GM18873 (cell line): ENCODE measurements around the gene GRM1.

Source experiments
- ATAC-seq: cut with Tn5 transposase; IDR thresholded peaks from one replicate; pipeline ENCODE4 v1.9.1; 2021; ENCODE audit warnings: mild to moderate bottlenecking, moderate library complexity, moderate number of reproducible peaks; ENCODE audit not compliant: unreplicated experiment, low FRiP score

Gene GRM1

DNA sequence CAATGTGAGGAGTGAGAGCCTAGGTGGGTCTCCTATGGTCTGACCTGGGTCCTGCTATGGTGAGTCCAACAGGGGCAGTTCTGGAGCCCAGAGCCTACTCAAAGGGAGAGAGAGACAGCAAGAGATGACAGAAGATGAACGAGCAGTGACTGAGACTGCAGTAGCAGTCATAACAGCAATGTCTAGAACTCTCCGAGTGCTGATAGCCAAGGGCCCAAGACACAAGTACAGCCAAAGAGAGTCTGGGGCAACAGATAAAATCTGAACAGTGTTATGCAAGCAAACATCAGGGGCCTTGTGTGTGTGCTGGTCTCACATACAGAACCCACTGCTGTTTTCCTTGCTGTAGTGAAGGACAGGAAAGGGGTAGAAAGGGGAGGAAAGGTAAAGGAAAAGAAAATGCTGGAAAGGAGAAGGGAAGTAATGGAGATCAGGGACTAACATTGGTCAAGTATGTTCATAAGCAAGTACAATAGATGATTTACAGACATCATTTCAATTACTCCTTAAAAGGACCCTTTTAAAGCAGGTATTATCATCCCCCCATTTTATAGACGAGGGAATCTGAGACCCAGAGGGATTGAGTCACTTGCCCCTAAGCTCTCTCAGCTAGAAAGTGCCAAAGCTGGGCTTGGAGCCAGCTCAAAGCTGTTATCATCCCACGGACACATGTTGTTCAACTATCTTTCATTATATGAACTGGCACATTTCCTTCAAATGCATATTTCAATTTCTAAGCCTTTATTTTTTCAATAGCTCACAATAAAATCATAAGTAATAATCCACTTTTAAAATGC, 332.5 kb downstream of the GRM1 start:
- no peak for ATAC-seq

DNA sequence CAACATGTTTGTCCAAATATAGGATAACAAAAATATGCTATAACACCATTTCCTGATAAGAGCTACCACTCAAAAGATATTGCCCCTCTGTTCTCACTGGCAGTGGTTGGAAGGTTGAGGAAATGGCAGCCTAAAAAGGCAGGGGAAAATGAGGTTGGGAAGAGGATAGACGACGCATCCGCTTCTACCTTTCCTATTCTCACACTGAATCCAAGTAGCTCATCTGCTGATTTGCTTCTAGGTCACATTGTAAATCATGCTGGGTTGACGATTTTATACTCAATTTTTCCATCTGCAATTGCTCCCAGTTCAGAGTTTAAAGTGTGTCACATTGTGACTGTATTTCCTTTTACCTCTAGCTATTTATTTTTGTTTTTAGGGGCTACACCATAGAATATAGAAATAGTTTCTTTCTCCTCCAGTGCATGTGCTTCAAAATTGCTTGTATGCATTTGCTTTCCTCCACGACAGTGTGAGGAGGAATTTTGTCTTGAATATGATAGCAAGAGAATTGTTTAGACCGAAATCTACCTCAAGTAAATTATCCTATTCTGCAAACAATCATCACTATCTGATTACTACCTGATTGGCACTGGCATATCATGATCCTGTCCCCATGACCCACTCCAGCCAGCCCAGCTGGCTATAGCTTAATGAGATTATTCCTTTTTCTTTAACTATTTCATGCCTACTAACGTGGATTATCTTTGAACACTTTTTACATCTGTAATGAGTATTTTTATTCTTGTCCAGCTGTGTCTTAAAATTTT, 335.2 kb downstream of the GRM1 start:
- ATAC-seq = no peak

DNA sequence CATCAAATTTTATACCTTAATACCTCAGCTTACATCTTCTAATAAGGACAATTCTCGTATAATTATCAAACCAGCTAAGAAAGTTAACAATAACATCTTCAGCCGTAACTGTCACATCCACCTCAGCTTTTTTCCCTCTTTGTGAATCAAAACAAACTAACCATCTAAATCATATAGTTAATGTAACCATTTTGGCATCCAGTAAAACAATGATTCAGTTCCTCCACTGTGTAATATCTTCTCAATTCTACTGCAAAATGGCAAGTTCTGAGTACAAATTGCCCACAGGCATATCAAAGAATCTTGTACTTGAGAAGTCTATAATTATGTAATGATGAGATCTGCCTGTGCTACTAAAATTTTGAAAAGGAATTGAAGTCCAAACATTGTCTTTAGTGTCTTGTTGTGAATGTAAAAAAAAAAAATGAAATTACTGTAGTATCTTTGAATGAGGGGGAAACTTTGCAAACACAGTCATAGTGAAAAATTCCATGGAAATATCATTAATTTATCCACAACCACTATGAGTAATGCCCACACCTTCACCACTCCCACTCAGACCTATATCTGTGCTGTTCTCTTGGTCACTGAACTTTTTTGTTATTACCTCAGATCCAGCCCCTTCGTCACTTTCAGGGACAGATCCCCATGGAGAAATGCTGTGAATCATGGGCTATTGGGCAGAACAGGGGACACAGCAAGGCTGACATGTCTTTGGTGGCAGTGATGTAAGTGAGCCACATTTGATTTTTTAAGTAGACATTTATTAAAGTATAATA, 336.1 kb downstream of the GRM1 start:
- ATAC-seq = no peak

DNA sequence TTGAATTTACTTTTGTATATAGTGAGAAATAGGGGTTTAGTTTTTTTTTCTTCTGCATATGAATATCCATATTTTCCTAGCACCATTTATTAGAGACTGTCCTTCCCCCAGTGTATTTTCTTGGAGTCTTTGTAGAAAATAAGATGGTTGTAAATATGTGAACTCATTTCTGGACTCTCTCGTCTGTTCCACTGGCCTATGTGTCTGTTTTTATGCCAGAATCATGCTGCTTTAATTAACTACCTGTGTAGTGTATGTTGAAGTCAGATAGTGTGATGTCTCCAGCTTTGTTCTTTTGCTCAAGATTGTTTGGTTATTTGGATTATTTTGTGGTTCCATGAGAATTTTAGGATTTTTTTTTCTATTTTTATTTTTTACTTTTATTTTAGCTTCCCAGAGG, 338.2 kb downstream of the GRM1 start:
- no peak for ATAC-seq

DNA sequence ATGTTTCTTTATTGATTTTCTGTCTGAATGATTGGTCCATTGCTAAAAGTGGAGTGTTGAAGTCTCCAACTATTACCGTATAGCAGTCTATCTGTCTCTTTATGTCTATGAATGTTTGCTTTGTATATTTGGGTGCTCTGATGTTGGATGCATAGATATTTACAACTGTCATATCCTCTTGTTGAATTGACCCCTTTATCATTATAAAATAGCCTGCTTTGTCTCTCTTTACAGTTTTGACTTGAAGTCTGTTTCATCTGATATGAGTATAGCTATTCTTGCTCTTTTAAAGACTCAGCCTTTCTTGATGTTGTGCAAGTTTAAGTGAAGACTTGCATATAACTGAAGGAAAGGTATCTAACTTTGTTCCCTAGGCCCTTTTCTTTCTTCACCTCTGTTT, 341.0 kb downstream of the GRM1 start:
- ATAC-seq = no peak

DNA sequence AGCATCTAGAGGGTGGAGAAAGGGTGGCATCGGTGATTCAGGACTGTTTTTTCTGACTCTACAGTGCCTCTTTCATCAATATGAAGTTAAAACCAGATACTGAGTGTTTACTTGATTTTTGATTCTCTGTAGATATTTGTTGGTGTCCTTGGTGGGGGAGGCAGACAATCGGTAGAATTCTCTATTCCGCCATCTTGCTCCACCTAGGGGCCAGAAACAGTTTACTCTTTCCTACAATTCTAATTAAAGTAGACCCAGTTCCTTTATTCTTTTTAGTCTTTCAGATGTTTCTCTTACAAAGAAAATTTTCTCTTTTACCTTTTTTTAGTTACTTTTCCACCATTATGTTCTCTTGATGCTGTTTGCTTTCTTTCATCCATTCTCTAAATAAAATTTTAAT, 352.6 kb downstream of the GRM1 start:
- no peak for ATAC-seq

DNA sequence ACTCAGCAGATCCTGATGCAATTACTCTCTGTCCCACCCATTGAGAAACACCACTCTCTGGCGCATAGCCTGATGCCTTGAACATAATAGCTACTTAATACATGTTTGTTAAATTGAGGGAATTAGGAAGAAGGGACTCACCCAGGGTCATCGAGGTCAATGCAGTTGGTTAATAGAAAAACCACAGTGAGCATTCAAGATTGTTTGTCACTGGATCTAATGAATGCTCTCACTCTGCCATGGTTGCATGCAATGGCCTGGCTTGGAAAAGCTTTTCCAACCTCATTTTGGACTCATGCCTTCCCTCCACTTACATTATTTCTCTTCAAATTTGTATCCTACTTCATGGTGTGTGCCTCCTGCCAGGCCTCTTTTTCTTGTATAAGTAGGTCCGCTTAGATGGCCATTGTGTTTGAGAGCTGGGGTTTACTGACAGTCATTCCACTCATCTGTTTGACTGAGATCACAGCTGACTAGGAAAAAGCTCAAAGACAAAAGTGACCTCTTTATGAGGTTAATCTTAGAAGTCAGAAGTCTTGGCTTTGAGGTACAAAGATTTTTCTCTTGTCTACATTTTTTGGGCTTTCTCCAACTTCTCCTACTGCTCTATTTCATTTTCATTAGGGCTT, 360.0 kb downstream of the GRM1 start:
- ATAC-seq = no peak

DNA sequence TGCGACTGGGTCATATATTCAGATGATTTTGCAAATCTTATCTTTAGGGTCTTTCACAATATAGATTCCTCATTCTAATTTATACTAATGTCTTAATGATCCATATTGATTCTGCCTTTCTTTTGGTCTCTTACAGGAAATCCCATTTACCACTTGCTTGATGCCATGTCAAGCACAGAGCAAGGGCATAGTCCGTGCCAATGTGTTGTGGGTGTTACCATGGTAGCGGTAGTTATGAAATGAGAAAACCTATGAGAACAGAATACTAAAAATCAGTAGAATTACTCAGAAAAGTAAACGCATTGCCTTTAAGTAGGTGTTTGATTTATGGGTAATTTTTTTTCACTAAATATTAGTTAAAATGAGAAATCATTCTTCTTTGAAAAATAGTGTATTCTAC, 360.9 kb downstream of the GRM1 start:
- ATAC-seq = no peak

DNA sequence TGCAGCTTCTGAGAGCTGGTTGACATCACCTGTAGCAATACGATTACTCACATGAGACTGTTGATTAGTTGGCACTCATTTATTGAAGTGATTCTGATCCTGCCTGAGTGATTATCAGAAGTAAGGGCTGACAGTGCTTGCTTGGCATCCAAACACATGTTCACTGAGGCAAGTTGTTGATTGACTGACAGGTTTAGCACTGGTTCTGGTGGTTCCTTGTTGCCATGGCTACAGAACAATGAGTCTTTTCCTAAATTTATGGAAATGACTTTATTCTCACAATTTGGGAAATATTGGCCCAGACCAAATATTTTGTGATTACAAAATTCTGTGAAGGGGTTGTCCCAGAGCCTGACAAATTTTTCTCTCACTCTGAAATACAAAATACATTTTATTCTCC, 368.8 kb downstream of the GRM1 start:
- no peak for ATAC-seq

DNA sequence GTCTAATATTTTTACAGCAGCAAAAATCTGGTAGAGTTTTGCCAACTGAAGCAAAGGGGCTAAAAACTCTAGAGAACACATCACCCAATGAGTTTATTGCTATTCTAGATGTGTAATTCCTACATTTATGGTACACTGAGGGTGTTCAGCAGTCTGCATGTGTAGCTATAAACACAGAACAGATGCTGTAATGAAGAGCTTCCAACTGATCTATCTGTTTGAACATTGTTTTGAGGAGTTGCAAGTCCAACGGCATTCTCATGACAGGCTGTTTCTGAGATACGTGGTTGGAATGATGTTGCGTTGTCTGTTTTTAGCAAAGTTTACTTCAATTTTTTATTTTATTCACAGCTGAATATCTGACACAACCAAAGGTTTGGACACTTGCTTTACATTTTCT, 373.6 kb downstream of the GRM1 start:
- ATAC-seq = no peak

DNA sequence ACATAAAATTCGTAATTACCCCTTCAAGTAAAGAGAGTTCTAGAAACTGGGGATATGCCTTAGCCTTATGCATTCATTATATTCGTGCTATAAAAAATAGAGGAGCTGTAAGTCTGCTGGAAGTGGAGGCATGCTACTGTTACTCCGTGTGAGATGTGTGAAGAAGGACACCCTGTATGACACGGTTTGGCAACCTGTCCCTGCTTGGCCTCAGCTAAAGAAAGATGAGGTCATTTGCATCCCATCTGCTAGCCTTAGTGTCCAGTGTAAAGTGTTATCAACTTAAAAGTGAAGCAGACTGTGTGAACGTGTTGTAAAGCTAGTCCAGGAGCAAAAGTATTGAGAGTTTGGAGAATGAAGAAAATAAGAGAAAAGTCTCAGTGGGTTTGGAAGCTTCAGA, 379.7 kb downstream of the GRM1 start:
- ATAC-seq = no peak

DNA sequence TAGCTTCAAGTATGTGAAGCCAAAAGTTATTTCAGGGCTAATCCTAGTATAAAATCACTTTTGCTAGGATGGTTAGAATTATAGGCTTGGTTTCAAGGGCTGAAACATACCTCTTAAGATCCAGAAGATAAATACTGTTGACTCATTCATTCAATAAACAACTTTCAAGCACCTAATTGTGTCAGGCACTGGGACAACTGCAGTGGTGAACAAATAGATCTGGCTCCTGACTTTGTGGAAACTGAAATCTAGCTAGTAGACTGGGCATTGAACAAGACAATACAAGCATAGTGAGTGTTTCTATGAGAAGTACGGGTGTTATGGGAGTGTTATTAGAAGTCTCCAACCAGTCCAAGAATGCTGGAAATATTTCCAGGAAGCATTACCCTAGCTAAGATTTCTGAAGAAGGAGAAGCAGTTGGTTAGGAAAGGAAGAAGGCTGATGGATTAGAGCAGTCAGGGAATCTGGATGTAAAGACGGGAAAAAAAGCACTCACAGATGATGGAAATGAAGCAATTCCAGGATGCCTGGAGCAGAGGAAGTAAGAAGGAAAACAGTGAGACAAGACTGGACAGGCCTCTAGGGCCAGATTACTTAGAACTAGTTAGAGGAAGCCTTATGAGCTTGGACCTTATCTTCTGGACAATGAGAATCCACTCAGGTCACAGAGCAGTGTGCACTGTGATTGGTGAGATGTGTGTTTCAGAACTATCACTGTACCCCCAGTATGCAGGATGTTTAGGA, 382.2 kb downstream of the GRM1 start:
- no peak for ATAC-seq

DNA sequence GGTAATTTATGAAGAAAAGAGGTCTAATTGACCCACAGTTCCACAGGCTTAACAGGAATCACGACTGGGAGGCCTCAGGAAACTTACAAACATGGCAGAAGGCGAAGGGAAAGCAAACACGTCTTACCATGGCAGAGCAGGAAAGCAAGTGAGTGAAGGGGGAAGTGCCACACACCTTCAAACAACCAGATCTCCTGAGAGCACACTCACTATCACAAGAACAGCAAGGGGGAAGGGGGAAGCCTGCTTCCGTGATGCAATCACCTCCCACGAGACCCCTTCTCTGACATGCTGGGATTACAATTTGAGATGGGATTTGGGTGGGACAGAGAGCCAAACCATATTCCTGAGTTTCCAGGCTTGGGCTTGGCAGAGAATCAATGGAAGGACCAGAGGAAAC, 390.7 kb downstream of the GRM1 start:
- no peak for ATAC-seq

DNA sequence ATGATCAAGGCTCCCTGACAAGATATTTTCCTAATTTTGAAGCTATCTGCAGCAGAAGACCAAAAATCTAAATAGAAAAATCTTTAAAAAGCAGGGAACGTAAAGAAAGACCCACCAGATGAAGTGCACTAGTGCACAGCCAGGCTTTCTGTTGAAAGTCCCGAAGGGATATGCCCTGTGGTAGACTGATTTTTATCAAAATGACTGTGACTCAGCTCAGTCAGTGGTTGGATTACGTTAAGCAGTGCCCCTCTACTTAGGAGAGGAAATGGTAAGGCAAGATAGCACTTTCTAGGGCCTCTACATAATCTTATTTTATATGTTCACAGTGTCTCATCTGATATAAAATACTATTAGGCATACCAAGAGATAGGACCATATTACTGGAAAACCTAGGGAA, 391.4 kb downstream of the GRM1 start:
- ATAC-seq = no peak

DNA sequence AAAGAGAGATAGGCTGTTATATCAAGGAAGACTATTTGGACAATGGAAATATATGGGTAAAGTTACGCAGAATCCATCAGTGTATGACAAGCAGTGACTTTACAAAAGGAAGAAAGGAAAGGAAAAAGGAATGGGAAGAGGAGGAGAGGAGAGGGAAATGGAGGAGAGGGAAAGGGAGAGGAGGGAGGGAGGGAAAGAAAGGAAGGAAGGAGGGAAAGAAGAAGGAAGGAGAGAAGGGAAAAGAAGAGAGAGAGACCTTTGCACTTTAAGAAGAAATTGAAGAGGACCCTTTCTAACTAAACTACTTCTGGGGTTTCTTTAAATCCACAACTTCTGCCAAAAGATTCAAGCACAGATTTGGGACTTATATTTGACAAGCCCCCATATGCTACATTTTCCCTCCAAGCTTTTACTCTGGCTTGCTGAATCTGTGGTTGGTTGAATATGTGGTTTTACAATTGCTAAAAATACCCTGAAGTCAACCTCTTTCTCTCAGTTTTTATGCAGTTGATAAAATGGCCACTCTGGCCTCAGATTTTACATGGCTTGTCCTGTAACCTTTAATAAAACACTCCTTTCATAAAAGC, 394.0 kb downstream of the GRM1 start:
- ATAC-seq = no peak

DNA sequence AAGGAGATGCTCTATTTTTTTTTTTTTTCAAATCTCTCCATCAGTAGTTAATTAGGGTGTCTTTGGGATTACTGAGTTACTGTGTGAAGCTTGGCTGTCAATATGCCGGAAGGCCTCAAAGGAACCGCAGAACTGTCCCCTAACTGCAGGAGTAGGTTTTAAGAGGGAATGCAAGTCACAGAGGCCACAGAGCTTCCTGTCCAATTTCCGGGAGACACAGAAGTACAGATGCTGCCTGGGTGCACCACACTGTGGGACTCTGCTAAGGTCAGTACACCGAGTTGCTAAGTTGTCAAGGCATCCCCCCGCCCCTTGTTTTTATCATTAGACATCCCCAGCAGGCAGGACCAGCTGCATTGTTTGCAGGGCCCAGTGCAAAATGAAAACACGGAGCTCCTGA, 394.6 kb downstream of the GRM1 start:
- no peak for ATAC-seq

DNA sequence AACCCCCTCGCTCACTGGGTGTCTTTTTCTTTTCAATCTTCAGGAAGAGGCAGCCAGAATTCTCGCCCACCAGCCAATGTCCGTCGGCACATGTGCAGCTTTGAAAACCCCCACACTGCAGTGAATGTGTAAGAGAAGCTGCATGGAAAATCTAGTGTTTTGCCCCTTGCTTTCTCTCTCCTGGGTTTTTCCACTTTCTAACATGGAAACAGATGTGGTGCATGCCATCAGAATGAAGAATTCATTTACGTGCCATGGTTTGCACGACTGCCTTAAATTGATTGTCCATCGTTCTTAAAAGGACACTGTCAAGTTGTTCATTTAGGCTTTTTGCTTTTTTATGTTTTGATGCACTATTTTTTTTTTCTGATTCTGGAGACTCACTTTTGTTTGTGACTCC, 397.7 kb downstream of the GRM1 start:
- ATAC-seq = no peak

DNA sequence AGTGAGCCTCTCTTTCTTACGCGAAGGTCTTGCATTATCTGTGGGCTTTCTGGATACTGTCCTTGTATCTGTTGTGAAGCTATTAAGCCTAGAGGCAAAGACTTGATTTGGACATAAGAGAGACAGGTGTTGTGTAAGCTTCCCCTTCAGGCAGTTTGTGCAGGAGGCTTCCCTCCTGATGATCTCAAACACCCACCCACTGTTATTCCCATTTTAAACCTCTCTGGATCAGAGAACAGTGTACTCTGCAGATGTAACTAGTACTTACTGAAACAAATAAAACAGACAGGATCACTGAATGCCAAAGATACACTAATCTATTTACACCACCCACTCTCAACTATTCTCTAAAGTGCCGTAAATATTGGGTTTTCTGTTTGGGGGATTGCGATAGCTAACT, 401.0 kb downstream of the GRM1 start:
- ATAC-seq = no peak

DNA sequence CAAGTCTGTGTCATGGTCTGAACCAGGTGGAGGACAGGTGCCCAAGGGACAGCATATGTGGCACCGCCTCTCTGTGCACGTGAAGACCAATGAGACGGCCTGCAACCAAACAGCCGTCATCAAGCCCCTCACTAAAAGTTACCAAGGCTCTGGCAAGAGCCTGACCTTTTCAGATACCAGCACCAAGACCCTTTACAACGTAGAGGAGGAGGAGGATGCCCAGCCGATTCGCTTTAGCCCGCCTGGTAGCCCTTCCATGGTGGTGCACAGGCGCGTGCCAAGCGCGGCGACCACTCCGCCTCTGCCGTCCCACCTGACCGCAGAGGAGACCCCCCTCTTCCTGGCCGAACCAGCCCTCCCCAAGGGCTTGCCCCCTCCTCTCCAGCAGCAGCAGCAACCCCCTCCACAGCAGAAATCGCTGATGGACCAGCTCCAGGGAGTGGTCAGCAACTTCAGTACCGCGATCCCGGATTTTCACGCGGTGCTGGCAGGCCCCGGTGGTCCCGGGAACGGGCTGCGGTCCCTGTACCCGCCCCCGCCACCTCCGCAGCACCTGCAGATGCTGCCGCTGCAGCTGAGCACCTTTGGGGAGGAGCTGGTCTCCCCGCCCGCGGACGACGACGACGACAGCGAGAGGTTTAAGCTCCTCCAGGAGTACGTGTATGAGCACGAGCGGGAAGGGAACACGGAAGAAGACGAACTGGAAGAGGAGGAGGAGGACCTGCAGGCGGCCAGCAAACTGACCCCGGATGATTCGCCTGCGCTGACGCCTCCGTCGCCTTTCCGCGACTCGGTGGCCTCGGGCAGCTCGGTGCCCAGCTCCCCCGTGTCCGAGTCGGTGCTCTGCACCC, 405.2 kb downstream of the GRM1 start:
- ATAC-seq = no peak
